SU-DHL-6 (cell line): ENCODE data around the gene DYNAP.

Source experiments
- H2AFZ ChIP-seq: fragments of 200-600 bp; sonication (generic); 2 replicates; pipeline ENCODE4 v1.6.1; 2014; ENCODE audit warnings: low read depth, mild to moderate bottlenecking, moderate library complexity, mixed read lengths, antibody characterized with exemption, low read length; ENCODE audit not compliant: severe bottlenecking
- H3F3A ChIP-seq: fragments of 200-600 bp; shearing (Covaris generic); 2 replicates; pipeline ENCODE4 v1.6.0; 2016; ENCODE audit warnings: antibody characterized with exemption, mild to moderate bottlenecking; ENCODE audit not compliant: insufficient read depth
- H3K27ac ChIP-seq: fragments of 200-600 bp; sonication (generic); 2 replicates; pipeline ENCODE4 v1.5.1; 2016; ENCODE audit warnings: low read depth, mild to moderate bottlenecking, low read length, moderate library complexity, mixed read lengths
- H3K27me3 ChIP-seq: fragments of 200-600 bp; sonication (generic), shearing (Covaris generic); 2 replicates; pipeline ENCODE4 v1.6.0; 2014; ENCODE audit warnings: mild to moderate bottlenecking, low read length
- H3K36me3 ChIP-seq: fragments of 200-600 bp; sonication (generic); 2 replicates; pipeline ENCODE4 v1.6.1; 2014; ENCODE audit warnings: mild to moderate bottlenecking, low read length, mixed read lengths
- H3K4me2 ChIP-seq: fragments of 300-600, 200-600 bp; shearing (Covaris generic), sonication (generic); 2 replicates; pipeline ENCODE4 v1.6.0; 2014; ENCODE audit warnings: low read length, low read depth, mild to moderate bottlenecking; ENCODE audit not compliant: poor library complexity, severe bottlenecking
- H3K4me3 ChIP-seq: fragments of 200-600 bp; sonication (generic); 2 replicates; pipeline ENCODE4 v1.5.1; 2014; ENCODE audit warnings: antibody characterized with exemption, low read length, mild to moderate bottlenecking, mixed read lengths; ENCODE audit not compliant: insufficient read depth, poor library complexity, severe bottlenecking
- H3K79me2 ChIP-seq: fragments of 200-600 bp; sonication (generic); 2 replicates; pipeline ENCODE4 v1.6.1; 2014; ENCODE audit warnings: mild to moderate bottlenecking, low read length, moderate library complexity; ENCODE audit not compliant: insufficient read depth
- H3K9ac ChIP-seq: fragments of 200-600 bp; sonication (generic); 2 replicates; pipeline ENCODE4 v1.7.0; 2014; ENCODE audit warnings: mild to moderate bottlenecking, low read length
- H3K9me2 ChIP-seq: fragments of 200-600 bp; sonication (generic); replicated peaks from 2 replicates; pipeline ENCODE4 v1.6.1; 2014; ENCODE audit warnings: low read length; ENCODE audit not compliant: insufficient read depth
- H3K9me3 ChIP-seq: fragments of 200-600 bp; sonication (generic); 2 replicates; pipeline ENCODE4 v1.6.1; 2014; ENCODE audit warnings: low read length, mixed read lengths; ENCODE audit not compliant: insufficient read depth
- H4K20me1 ChIP-seq: fragments of 200-600 bp; sonication (generic); 2 replicates; pipeline ENCODE4 v1.6.1; 2014; ENCODE audit warnings: low read depth, mild to moderate bottlenecking, antibody characterized with exemption, low read length, moderate library complexity, mixed read lengths
- CTCF ChIP-seq: fragments of 200-600 bp; sonication (generic); IDR thresholded peaks from one replicate; pipeline ENCODE4 v1.5.1; 2017; ENCODE audit warnings: antibody characterized with exemption, mild to moderate bottlenecking, low read length, moderate library complexity; ENCODE audit not compliant: insufficient read depth, poor library complexity, severe bottlenecking
- EZH2phosphoT487 ChIP-seq: fragments of 200-600 bp; sonication (generic), shearing (Covaris generic); conservative IDR thresholded peaks from 2 replicates; pipeline ENCODE4 v1.6.1; 2018; ENCODE audit warnings: mild to moderate bottlenecking, antibody characterized with exemption, low read length, moderate library complexity, mixed read lengths

DYNAP gene

GRCh38 chr18:54622084-54622483 is 31.0 kb downstream of the DYNAP start:
- Histone ChIP-seq H3K9me2 (peaks cover 4% of the 10 kb centered on the region; the same call in 1 of the 2 replicates), H3K79me2 (no peaks in the 10 kb centered on the region), H3K27me3 (no peaks in the 10 kb centered on the region), H3K27ac (no peak overlapping the region), H3K36me3 (no peaks in the 10 kb centered on the region), H3K4me3 (no peak overlapping the region), H3K4me2 (no peak overlapping the region), H3K9ac (no peak overlapping the region), H3K9me3 (no peaks in the 10 kb centered on the region), H4K20me1 (no peaks in the 10 kb centered on the region), H2AFZ (no peak overlapping the region), H3F3A (no peaks in the 10 kb centered on the region)
- TF ChIP-seq EZH2phosphoT487 (no peak), CTCF (no peak)

GRCh38 chr18:54626779-54627178 is 35.7 kb downstream of the DYNAP start:
- H2AFZ ChIP-seq, result no peak overlapping the region
- H4K20me1 ChIP-seq, result no peaks in the 10 kb centered on the region
- no peak overlapping the region for H3K4me3 ChIP-seq
- no peaks in the 10 kb centered on the region for H3F3A ChIP-seq
- H3K79me2 ChIP-seq, result no peaks in the 10 kb centered on the region
- TF ChIP-seq EZH2phosphoT487 (no peak), CTCF (no peak)
- no peaks in the 10 kb centered on the region for H3K36me3 ChIP-seq
- no peak overlapping the region for H3K27ac ChIP-seq
- H3K9ac ChIP-seq, result no peak overlapping the region
- no peaks in the 10 kb centered on the region for H3K9me3 ChIP-seq
- peaks cover under 1% of the 10 kb centered on the region; the same call in 1 of the 2 replicates for H3K9me2 ChIP-seq
- no peaks in the 10 kb centered on the region for H3K27me3 ChIP-seq
- no peak overlapping the region for H3K4me2 ChIP-seq

- H3K27ac ChIP-seq, result no peak overlapping the region
- no peaks in the 10 kb centered on the region for H3F3A ChIP-seq
- H3K9ac ChIP-seq, result no peak overlapping the region
- H4K20me1 ChIP-seq, result no peaks in the 10 kb centered on the region
- no peaks in the 10 kb centered on the region for H3K9me2 ChIP-seq
- H3K4me2 ChIP-seq, result no peak overlapping the region
- H3K4me3 ChIP-seq, result no peak overlapping the region
- no peak overlapping the region for H2AFZ ChIP-seq
- no peaks in the 10 kb centered on the region for H3K36me3 ChIP-seq
- H3K27me3 ChIP-seq, result no peaks in the 10 kb centered on the region
- TF ChIP-seq EZH2phosphoT487, result no peak
- no peak for TF ChIP-seq CTCF
- H3K79me2 ChIP-seq, result no peaks in the 10 kb centered on the region
- no peaks in the 10 kb centered on the region for H3K9me3 ChIP-seq
Measured at GRCh38 chr18:54630963-54631362, 39.9 kb downstream of the DYNAP start.

GRCh38 chr18:54636217-54636616 is 45.2 kb downstream of the DYNAP start:
- H3K9ac ChIP-seq, result no peak overlapping the region
- H3K4me3 ChIP-seq, result no peak overlapping the region
- no peaks in the 10 kb centered on the region for H3K9me3 ChIP-seq
- H3K9me2 ChIP-seq, result no peaks in the 10 kb centered on the region
- no peak for TF ChIP-seq EZH2phosphoT487
- no peak for TF ChIP-seq CTCF
- H3K36me3 ChIP-seq, result no peaks in the 10 kb centered on the region
- H3K4me2 ChIP-seq, result no peak overlapping the region
- no peaks in the 10 kb centered on the region for H3F3A ChIP-seq
- no peaks in the 10 kb centered on the region for H3K79me2 ChIP-seq
- H3K27ac ChIP-seq, result no peak overlapping the region
- no peak overlapping the region for H2AFZ ChIP-seq
- H4K20me1 ChIP-seq, result no peaks in the 10 kb centered on the region
- no peaks in the 10 kb centered on the region for H3K27me3 ChIP-seq
